ENCODE results near the gene CHID1. TPM values are rescaled to one million over a fixed set of nuclear protein-coding genes. Genes with fewer than 3 reads are reported as not detected.
A peak's percentile ranks its signal among the peaks of the same experiment; 100 is the strongest.

Gene CHID1
- total and polyA plus RNA-seq, 2 of the 8 experiments (the other 6 are each of a cell fraction or from before 2014, with no cell fraction given): 81.2 to 88.5 TPM

GRCh38 chr11:898540-899190 is 11.9 kb downstream of the CHID1 start:
- Histone ChIP-seq H2BK5ac (ENCODE audit: low read depth, low read length) (no peak overlapping the region), H3K9me3 (ENCODE audit: insufficient read depth in 2 of 2, low read depth in 1 of 2, low read length in 1 of 2) (no peaks in the 10 kb centered on the region), H3K18ac (ENCODE audit: extremely low read depth, low read length) (no peak overlapping the region), H2AFZ (ENCODE audit: low read length) (no peak overlapping the region), H3K56ac (replicated peaks; ENCODE audit: insufficient read length, low read depth, low read length) (no peak overlapping the region), H3K23me2 (ENCODE audit: low read depth, low read length) (no peaks in the 10 kb centered on the region), H3K4me3 (ENCODE audit: extremely low read depth in 1 of 4, insufficient read depth in 2 of 4, low read depth in 3 of 4, low read length in 4 of 4) (no peak overlapping the region), H3K14ac (ENCODE audit: insufficient read length) (no peak overlapping the region), H2BK20ac (ENCODE audit: low read length) (no peak overlapping the region), H3K79me1 (ENCODE audit: low read depth, low read length) (no peaks in the 10 kb centered on the region), H3K27ac (ENCODE audit: low read depth, low read length) (no peak overlapping the region), H3K4ac (replicated peaks; ENCODE audit: insufficient read length, low read depth, low read length) (no peak overlapping the region), H4K5ac (ENCODE audit: insufficient read length, low read depth, low read length) (no peak overlapping the region), H2AK5ac (ENCODE audit: low read depth, low read length) (no peak overlapping the region), H3K4me2 (ENCODE audit: insufficient read depth in 1 of 2, low read depth in 2 of 2, low read length in 2 of 2) (no peak overlapping the region), H2BK15ac (ENCODE audit: low read length) (no peak overlapping the region), H4K20me1 (replicated peaks in 1 of 2; ENCODE audit: control insufficient read depth in 1 of 2, insufficient read depth in 2 of 2, low read length in 2 of 2) (peaks cover 11 to 25% of the 10 kb centered on the region in 2 experiments), H3K9ac (replicated peaks in 1 of 4; ENCODE audit: extremely low read depth in 1 of 4, low read depth in 3 of 4, low read length in 3 of 4) (no peak overlapping the region), H2BK12ac (ENCODE audit: low read depth, low read length) (no peak overlapping the region), H3K27me3 (replicated peaks in 1 of 4; ENCODE audit: control insufficient read depth in 3 of 4, extremely low read depth in 1 of 4, insufficient read depth in 3 of 4, low read length in 3 of 4) (no peaks in the 10 kb centered on the region), H4K91ac (replicated peaks; ENCODE audit: insufficient read length, low read length) (no peak overlapping the region), H2BK120ac (replicated peaks; ENCODE audit: low read depth, low read length) (no peak overlapping the region), H3K23ac (ENCODE audit: insufficient read length) (no peak overlapping the region), H3K4me1 (replicated peaks in 1 of 4; ENCODE audit: control insufficient read depth in 3 of 4, insufficient read depth in 4 of 4, low read length in 3 of 4) (no peaks in the 10 kb centered on the region; a peak in 2 of 7 replicates), H3K36me3 (ENCODE audit: control insufficient read depth in 2 of 4, insufficient read depth in 4 of 4, low read length in 3 of 4) (peaks cover 26 to 46% (median 35%) of the 10 kb centered on the region in 4 experiments), H3K79me2 (ENCODE audit: control insufficient read depth in 1 of 2, insufficient read depth in 2 of 2, low read length in 2 of 2) (no peaks in the 10 kb centered on the region), H4K8ac (ENCODE audit: extremely low read depth, insufficient read depth, low read length) (no peak overlapping the region)
- no peak for FAIRE-seq
- ChIA-PET POLR2A (ENCODE audit: partially characterized antibody) (interaction anchor here (1.0 to 1.9 kb wide), 6 partner anchors 12 to 152 kb away, joined by 3 to 5 read pairs (median 4); partner anchors contain the start of genes CHID1, POLR2L and TSPAN4), CTCF (ENCODE audit: partially characterized antibody) (interaction anchor here (0.7 to 3.4 kb wide), 42 partner anchors 11 to 213 kb away, joined by 3 to 25 read pairs (median 4); partner anchors contain the start of genes MUC2, POLR2L and TSPAN4)
- 92% methylated on average over 19 of the region's 22 CpGs; no CpG with 5 or more reads in 1 of the 2 experiments for whole genome bisulfite sequencing, 2 experiments (ENCODE audit: extremely low coverage in 1 of 2, insufficient coverage in 1 of 2, insufficient read length in 1 of 2, insufficient replicate concordance in 2 of 2, low coverage in 1 of 2, low lambda C conversion rate in 2 of 2, missing lambda C conversion rate in 1 of 2)
- no peak for DNase-seq (ENCODE audit: low read depth in 1 of 2, low spot score in 2 of 2)
- no peak for TF ChIP-seq TAF7 (optimal IDR thresholded peaks at IDR 0.05; ENCODE audit: borderline replicate concordance, low read depth, low read length)
- no peak for TF ChIP-seq BCL11A (IDR thresholded peaks at IDR 0.05; ENCODE audit: low read depth in 2 of 2, low read length in 2 of 2)
- TF ChIP-seq CREB1 (IDR thresholded peaks at IDR 0.05): no peak
- TF ChIP-seq FOSL1 (IDR thresholded peaks at IDR 0.05; ENCODE audit: insufficient read depth, low read depth, low read length): no peak
- no peak for TF ChIP-seq EGR1 (IDR thresholded peaks at IDR 0.05; ENCODE audit: borderline replicate concordance, low read depth, low read length)
- no peak for TF ChIP-seq KDM1A (IDR thresholded peaks at IDR 0.05; ENCODE audit: borderline replicate concordance, low read length)
- TF ChIP-seq BACH1 (IDR thresholded peaks at IDR 0.05; ENCODE audit: low read length): no peak
- TF ChIP-seq CBX5 (IDR thresholded peaks at IDR 0.05; ENCODE audit: low read depth, low read length): no peak
- TF ChIP-seq MAFK (IDR thresholded peaks at IDR 0.05; ENCODE audit: low read depth, low read length): no peak
- no peak for TF ChIP-seq CEBPB (IDR thresholded peaks at IDR 0.05; ENCODE audit: low read depth, low read length)
- TF ChIP-seq, protein P1, sequence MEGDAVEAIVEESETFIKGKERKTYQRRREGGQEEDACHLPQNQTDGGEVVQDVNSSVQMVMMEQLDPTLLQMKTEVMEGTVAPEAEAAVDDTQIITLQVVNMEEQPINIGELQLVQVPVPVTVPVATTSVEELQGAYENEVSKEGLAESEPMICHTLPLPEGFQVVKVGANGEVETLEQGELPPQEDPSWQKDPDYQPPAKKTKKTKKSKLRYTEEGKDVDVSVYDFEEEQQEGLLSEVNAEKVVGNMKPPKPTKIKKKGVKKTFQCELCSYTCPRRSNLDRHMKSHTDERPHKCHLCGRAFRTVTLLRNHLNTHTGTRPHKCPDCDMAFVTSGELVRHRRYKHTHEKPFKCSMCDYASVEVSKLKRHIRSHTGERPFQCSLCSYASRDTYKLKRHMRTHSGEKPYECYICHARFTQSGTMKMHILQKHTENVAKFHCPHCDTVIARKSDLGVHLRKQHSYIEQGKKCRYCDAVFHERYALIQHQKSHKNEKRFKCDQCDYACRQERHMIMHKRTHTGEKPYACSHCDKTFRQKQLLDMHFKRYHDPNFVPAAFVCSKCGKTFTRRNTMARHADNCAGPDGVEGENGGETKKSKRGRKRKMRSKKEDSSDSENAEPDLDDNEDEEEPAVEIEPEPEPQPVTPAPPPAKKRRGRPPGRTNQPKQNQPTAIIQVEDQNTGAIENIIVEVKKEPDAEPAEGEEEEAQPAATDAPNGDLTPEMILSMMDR (IDR thresholded peaks at IDR 0.05; ENCODE audit: control extremely low read depth in 1 of 3, insufficient read depth in 1 of 3, low read depth in 1 of 3, low read length in 3 of 3): peak in 2 of 3 experiments; percentile 61 to 67; a peak in 3 of 4 replicates
